Left renal cortex interstitium (tissue), 4 donors: ENCODE measurements around the gene KLRD1. TPM values are rescaled to one million over a fixed set of nuclear protein-coding genes. Genes with fewer than 3 reads are reported as not detected.
"Not testable (repeated sequence)": the region's sequence is repeated elsewhere in the genome, so short reads cannot be mapped to it uniquely, and the experiment has no call there.

ENCODE experiments used
- DNase-seq, 4 donors: peaks; one replicate each; pipeline ENCODE4 v3.0.0-alpha.2; 2013; ENCODE audit warnings: low read depth in 4 of 4, low spot score in 2 of 4, missing footprints in 1 of 4
- polyA plus RNA-seq, 4 donors: library from polyadenylated mRNA; unstranded; fragments of 120-200 nt; gene quantifications; one replicate each; pipeline ENCODE4 v1.2.1, GENCODE V29; 2013; ENCODE audit not compliant: insufficient read length in 4 of 4

KLRD1 gene
- under 1 TPM; 0.21 to 0.55 (median 0.50) TPM for polyA plus RNA-seq

- DNase-seq: no peak
These were observed at the start of gene KLRD1 for GRCh38 chr12:10307630-10308029. TSS of gene KLRD1 (plus strand) at chr12:10307870. CDS start at chr12:10308078, 208 bp downstream.

- no peak for DNase-seq
These were observed 46.7 kb upstream of the KLRD1 start for GRCh38 chr12:10260927-10261326.

DNA sequence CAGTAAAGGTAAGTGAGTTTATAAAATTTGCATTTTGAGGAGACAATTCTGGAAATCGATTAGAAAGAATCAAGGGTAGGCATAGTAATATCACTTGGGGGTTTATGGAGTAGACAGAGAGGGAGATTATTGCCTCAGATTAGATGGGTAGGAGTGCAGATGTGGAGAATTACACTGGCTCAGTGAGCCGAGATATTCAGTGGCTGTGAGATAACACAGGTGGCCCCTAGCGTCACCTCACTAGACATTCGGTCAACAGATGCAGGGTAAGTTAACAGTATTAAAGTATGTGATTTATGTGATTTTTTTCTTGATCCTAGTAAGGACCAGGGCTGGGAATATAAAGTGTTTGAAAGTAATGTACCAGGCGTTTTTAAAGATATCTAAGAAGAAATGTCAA, 39.6 kb upstream of the KLRD1 start:
- DNase-seq: no peak

DNA sequence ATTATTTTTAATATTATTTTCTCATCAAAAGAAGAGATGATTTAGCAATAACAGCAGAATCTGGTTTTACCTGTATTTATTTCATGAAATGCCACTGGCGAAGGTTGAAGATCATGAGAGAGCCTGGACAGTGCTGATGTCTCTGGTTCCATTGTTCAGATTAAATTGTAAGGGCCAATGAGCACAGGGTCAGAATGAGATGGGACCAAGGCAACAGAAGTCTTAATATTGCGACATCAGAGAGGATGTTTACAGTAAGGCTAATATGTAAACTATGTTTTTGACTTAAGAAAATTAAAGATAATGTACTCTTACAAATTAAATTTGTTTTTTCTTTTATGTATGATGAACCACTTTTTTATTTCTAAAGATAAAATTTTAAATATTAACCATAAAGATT, 35.2 kb upstream of the KLRD1 start:
- no peak for DNase-seq

GRCh38 chr12:10276774-10277173, 30.9 kb upstream of the KLRD1 start:
- DNase-seq: no peak

DNA sequence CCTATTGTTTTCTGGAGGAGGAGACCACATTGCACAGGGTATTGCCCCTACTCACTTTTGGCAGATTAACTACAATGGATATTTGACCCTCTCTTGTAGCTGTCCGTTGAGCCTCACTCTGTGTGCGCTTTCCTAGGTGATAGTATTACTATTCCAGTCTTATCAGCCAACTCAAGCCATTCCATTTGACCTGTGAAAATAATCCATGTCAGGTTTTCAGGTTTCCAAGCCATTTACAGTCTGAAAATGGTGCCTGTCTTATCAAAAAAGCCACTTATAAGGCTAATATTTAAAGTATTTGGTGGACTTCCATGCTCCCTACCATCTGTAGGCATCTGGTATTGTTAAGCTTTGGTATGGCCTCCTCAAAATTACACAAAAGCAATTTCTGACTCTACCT, 29.6 kb upstream of the KLRD1 start:
- no peak for DNase-seq

- no peak for DNase-seq
These were observed 27.7 kb upstream of the KLRD1 start for GRCh38 chr12:10279937-10280336.

DNA sequence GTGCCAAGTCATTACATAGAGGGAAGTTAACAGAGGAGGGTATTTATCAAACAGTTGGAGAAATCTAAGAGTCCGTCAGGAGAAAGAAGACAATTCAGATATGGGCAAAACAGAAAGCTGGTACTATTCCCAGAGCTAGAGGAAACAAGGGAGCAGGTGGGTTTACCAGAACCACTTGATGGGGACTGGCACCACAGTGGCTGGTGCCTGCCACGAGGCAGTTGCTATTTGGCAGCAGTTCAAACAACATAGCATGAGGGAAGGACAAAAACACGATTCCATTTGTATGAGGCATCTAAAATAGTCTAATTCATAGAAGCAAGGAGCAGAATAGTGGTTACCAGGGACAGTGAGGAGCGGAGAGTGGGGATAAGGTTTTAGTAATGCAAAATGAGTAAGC, 24.6 kb upstream of the KLRD1 start:
- no peak for DNase-seq

GRCh38 chr12:10285919-10286318, 21.8 kb upstream of the KLRD1 start:
- no peak for DNase-seq

DNA sequence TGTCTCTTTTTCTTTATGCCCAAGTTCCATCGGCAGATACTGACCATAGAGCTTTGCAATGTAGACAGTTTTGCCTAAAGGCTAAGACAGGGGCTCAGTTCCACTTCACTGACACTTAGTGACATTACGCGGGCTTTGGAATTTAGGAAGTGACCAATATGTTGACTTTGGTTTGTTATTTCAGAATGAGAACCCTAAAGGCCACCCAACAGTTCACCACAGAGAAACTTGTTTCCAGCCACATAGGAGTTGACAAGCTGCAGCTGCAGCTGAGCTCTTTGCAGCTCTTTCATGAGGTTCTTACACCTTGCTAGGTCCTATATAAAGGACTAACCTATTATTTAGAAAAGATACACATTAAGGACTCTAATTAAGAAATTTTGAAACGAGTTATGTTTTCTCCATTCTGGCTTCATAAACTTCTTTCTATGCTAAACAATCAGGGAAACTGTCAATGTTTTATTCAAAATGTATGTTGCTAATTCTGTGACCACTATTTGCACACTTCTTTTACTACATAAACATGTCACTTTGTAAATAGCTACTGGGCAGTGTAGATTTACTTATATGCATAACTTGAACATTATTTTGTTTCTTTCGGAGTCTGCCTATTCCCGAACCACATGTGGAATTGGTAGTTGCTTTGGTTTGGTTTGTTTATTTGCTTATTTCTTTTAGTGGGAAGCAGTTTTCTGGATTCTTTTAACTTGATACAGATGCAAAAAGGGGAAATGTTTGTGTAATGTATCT, 18.5 kb upstream of the KLRD1 start:
- DNase-seq: no peak

DNA sequence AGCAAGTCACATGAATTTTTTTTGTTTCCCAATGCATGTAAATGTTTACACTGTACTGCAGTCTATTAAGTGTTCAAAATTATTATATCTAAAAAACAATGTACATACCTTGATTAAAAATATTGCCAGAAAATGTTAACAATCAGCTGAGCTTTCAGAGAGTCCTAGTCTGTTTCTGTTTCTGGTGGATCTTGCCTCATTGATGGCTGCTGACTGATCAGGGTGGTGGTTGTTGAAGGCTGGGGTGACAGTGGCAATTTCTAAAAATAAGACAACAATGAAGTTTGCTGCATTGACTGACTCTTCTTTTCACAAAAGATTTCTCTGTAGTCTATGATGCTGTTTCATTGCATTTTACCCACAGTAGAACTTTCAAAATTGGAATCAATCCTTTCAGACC, 16.6 kb upstream of the KLRD1 start:
- DNase-seq: no peak

- DNase-seq: no peak
These were observed 14.5 kb upstream of the KLRD1 start for GRCh38 chr12:10293151-10293550.

DNA sequence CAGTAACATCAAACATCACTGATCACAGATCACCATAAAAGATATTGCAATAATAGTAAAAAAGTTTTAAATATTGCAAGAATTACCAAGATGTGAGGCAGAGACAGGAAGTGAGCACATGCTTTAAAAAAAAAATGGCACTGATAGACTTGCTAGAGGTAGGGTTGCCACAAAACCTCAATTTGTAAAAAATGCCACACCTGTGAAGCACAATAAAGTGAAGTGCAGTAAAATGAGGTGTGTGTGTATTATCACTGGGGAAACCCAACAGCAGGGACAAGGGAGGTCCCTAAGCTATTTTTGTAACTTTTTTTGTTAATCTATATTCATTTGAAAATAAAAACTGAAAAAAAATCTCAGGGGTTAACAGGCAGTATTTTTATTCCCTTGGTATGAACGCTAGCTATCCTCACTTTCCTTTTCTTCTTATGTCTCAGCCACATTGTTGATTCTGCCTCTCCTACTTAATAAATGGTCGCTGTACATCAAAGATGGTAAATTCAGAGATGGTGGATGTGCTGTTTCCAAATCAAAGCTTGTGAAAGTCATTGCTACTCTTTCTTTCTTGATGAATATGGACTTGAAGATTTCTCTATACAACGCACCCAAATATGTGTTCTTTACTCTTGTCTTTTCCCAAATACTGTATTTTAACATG, 14.0 kb upstream of the KLRD1 start:
- no peak for DNase-seq

GRCh38 chr12:10301103-10301502, 6.6 kb upstream of the KLRD1 start:
- no peak for DNase-seq

DNA sequence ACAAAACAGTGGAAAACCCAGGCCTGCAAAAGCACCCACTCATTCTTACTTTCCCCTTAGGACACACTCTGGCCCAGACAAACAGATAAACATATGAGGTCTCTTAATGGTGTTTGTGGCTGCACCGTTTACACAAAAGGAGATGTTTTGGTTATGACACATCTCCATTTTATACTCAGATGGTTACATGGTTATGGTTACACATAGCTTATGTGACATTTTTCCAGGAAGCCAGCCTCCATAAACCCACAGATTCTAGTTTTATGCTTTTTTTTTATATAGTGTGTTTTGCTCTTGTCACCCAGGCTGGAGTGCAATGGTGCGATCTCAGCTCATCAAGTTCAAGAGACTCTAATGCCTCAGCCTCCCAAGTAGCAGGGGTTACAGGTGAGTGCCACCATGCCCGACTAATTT, 3.5 kb upstream of the KLRD1 start:
- DNase-seq: no peak

GRCh38 chr12:10305411-10305810, 2.3 kb upstream of the KLRD1 start:
- no peak for DNase-seq

GRCh38 chr12:10310926-10311720, 3.5 kb downstream of the KLRD1 start:
- DNase-seq: no peak

DNA sequence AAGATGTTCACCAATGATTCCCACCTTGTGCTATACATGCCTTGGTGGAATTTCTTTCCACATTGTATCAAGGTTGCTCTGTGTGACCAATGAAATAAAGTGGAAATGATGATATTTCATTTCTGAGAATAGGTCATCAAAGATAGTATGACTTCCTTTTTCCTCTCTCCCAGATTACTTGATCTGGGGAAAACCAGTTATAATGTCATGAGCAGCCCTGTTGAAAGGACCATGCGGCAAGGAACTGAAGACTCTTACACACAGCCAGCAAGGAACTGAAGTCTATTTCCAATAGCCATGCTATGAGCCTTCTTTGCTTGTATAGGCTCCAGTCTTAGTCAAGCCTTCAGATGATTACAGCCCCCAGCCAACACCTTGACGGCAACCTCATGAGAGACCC, 11.7 kb downstream of the KLRD1 start:
- no peak for DNase-seq

DNA sequence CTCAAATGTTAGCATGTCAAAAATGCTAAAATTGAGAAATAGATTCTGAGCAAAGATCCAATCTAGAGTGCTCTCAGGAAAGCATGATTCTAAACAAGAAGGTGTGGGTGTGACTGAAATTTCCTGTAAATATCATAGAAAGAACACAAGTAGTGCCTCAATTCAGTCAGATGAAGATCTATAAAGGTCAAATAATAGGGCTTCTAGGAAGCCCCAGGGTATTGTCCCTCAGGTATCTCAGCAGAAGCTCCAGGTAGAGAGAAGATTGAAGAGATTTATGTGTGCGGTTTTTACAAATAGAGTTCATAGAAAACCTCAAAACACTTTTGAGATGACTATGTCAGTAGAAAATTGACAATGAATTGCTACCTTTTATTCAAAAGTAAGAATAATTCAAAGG, 13.0 kb downstream of the KLRD1 start:
- no peak for DNase-seq

DNA sequence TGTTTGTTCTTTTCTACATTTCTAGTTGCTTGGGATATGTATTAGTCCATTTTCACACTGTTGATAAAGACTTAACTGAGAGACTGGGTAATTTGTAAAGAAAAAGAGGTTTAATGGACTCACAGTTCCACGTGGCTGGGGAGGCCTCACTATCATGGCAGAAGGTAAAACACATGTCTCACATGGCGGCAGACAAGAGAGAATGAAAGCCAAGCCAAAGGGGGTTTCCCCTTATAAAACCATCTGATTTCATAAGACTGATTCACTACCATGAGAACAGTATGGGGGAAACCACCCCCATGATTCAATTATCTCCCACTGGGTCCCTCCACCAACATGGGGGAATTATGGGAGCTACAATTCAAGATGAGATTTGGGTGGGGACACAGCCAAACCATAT, 21.0 kb downstream of the KLRD1 start:
- DNase-seq: not testable (repeated sequence)

DNA sequence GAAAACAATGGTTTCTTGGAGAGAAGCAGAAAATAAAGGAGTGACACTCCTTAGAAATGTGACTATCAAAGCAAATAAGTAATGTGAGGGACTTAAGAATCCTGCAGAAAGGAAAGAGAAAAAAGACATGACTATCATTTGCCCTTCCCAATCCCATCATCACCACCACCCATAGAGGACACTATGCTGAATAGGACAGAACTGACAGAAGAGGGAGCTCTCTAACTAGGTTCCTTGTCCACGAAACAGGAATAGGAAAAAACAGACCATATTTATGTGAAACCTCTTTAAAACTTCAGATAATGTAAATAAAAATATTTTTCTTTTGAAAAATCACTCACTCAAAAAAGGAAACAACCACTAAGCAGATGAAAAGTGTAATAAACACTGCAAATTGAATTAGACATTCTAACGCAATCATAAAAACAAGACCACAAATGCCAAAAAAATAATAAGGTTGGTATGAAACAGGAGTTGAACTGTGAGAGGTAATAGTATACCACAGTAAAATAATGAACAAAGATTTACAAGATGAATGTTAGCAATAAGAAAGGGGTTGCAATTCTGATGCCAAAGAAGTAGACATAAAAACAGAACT, 24.1 kb downstream of the KLRD1 start:
- peak in 3 of 4 donors; percentile 18 to 34 (median 21) for DNase-seq
